NCI-H2227 (cell line): ENCODE results near the gene PHACTR1.

Experiments
- DNase-seq: peaks from one replicate; lab custom pipeline; 2025; ENCODE audit not compliant: unreplicated experiment; lab: John Stamatoyannopoulos, UW

The PHACTR1 gene

DNA sequence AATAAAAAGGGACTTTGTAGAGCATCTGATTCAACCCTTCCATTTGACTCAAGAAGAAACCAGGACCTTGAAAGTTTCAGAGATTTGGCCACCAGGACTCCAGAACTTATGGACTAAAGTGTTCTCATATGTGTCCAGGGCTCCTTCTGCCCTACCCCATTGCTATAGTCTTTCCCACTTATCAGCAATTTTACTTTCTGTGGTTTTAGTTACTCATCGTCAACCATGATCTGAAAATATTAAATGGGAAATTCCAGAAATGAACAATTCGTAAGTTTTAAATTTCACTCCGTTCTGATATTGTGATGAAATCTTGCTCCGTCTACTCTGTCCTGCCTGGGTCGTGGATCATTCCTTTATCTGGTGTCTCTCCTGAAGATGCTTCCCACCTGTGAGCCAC, 259.8 kb downstream of the PHACTR1 start:
- DNase-seq: no peak

GRCh38 chr6:12977206-12977605, 260.6 kb downstream of the PHACTR1 start:
- DNase-seq: no peak

DNA sequence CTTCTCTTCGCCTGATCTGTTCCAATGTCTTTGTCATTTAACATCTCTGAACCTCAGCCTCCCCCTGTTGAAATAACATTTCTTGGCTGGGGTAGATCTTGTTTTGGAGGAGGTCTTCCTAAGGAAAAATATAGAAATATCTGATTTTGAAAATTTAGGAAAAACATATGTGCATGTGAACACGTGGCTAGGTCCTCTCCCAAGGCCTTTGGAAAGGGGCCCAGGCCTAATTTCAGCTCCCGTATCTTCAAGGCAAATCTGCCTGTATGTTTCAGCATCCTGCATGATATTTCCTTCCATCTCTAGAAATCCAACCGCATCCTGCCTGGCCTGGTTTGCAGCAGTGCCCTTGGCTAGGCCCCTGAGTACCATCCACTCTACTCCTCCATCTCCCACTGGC, 261.2 kb downstream of the PHACTR1 start:
- DNase-seq: no peak

GRCh38 chr6:12980741-12981140, 264.2 kb downstream of the PHACTR1 start:
- DNase-seq: no peak

GRCh38 chr6:12984776-12985175, 268.2 kb downstream of the PHACTR1 start:
- no peak for DNase-seq

GRCh38 chr6:12987783-12988182, 271.2 kb downstream of the PHACTR1 start:
- DNase-seq: no peak

- no peak for DNase-seq
Measured at GRCh38 chr6:12990162-12990561, 273.6 kb downstream of the PHACTR1 start.

- DNase-seq: no peak
Measured at GRCh38 chr6:12991435-12991834, 274.9 kb downstream of the PHACTR1 start.

DNA sequence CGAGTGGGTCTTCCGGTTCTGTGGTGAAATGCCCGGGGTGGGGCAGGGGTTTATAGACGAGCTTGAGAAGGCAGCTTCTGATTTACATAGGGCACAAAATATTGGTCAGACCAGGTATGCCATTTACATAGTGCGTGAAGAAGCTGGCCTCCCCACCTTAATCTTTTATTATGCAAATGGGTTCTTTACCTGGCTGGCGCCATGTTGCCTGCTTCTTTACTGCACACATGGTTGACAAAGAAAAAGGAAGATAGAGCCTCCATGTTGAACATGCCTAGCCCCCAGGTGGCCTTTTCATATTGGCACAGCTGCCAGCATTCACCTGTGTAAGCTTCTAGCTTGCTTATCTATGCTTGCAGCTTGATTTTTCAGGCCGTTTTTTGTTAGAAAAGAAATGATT, 276.2 kb downstream of the PHACTR1 start:
- DNase-seq: no peak

DNA sequence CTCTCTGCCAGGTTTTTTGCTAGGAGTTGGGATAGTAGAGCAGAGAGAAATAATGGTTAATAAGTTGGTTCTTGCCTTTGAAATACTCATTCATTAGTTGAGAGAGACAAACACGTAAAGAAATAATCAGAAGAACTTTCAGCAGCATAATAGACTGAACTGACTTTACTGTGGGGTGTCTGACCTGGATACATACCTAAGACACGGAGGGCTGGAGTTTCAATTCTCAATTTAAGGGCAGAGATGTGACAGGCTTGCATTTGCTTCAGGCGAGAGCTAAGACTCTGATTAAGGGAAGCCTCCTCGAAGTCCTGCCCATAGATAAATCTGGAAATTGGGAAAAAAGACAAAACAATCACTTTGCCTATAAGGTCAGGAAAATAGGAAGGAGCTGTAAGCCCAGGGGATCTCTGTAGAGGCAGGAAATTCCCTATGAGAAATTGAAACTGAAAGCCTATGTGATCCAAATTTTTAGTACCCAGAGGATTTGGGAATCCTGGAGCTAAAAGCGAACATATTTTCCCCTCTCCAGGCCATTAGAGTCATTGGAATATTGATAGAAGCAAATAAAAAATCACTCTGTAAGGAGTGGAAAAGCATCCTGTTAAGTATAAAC, 276.8 kb downstream of the PHACTR1 start:
- DNase-seq: no peak

GRCh38 chr6:12995419-12995818, 278.9 kb downstream of the PHACTR1 start:
- no peak for DNase-seq

DNA sequence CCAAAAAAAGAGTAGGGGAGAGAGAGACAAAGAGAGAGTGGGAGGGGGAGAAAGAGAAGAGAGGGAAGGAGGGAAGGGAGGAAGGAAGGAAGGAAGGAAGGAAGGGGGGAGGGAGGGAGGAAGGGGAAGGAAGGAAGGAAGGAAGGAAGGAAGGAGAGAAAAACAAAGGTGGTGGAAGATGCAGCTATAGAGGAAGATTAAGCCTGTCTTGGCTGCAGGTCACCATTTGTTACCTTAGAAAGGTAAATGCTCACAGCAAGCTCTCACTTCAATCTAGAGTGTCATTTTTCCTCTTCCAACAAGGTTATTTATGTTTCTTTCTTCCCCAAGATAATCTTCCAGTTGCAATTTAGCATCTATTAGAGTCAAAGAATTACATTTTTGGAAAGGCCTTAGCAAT, 284.0 kb downstream of the PHACTR1 start:
- DNase-seq: no peak

- no peak for DNase-seq
Measured at GRCh38 chr6:13001927-13002326, 285.4 kb downstream of the PHACTR1 start.

DNA sequence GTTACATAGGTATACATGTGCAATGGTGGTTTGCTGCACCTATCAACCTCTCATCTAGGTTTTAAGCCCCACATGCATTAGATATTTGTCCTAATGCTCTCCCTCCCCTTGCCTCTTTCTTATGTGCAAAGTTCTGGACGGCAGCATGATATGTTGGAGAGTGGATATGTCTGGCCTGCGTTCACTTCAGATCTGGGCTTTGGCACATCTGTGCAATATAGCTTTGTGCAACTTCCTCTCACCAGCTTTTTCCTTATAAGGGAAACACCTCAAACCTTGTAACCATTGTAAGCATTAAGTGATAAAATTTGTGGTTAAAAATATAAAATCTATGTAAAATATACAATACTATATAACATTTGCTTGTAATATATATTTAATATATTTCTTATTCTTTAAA, 288.0 kb downstream of the PHACTR1 start:
- DNase-seq: no peak

DNA sequence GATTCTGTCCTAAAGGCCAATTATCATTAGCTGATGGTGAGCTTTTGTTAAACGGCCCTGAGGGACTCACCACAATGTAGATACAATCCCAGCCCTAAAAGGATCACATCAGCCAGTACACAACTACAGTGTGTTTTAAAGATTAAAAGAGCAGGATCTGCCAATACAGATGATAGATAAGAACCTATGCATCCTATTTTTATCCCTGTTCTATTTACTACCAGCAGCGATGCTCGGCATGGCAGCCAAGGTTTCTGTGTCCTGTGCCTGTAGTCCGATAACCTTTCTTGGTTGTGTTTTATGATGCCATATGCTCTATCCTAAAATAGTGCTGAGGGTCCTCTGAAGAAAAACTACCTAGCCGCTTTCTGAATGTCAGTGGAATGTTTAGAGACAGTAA, 289.4 kb downstream of the PHACTR1 start:
- DNase-seq: no peak

DNA sequence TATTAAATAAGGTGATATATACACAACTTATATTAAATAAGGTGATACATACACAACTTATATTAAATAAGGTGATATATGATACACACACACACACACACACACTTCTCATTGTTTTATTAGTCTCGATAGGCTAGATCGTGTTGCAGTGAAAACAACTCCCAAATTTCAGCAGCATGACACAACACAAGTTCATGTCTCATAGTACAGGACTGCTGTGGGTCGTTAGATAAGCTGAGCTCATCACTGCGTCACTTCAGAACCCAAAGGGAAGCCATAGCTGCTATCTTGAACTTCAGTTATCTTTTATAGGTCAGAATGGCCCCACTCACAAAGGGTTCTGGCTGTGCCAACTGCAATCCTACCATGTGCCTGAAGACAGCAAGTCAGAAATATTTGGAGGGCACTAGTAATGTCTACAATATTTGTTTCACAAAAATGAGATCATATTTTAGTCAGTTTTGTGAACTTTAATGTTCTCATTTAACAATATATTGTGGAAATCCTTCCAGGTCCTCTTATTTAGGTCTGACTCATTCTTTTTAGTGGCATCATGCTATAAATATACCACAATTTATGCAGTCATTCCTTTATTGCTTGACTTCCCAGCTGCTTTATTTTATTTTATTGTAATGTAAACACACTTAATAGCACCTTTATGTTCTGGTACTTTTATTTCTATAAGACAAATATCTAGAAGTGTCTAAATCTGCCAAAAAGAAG, 290.2 kb downstream of the PHACTR1 start:
- no peak for DNase-seq

GRCh38 chr6:13007744-13008143, 291.2 kb downstream of the PHACTR1 start:
- no peak for DNase-seq

DNA sequence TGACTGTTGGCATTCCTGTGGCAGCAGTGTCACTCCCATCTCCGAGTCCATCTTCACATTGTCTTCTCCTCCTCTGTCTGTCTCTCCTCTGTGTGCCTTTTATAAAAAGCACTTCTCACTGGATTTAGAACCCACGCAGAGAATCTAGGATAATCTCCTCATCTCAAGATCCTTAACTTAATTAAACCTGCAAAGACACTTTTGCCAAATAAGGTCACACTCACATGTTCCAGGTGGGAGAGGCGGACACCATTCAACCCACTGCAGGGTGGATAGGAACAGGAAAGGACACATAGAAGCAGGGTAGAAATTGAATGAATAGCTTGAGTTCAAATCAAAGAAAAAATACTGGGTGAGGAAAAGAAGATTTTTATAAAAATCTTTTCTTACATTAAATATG, 292.5 kb downstream of the PHACTR1 start:
- no peak for DNase-seq

DNA sequence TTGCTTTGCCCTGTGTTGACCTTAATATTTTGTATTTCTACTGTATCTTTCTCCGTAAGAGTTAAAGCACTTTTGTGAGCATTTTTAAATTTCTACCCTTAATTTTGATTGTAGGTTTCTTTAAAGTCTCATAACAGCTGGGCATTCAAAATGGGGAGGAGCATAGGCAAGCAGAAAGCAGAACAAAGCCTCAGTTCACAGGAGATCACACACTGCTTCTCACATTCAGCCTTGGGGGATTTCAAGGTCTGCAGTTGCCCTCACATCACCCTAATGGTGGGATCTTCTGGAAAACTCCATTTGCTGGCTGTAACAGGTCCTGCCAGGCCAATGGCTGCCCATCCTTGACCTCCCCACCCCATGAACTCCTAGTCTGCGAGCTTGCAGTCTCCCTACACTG, 292.9 kb downstream of the PHACTR1 start:
- no peak for DNase-seq

- peak; percentile 69 for DNase-seq
Measured at GRCh38 chr6:13011612-13012146, 295.1 kb downstream of the PHACTR1 start.

DNA sequence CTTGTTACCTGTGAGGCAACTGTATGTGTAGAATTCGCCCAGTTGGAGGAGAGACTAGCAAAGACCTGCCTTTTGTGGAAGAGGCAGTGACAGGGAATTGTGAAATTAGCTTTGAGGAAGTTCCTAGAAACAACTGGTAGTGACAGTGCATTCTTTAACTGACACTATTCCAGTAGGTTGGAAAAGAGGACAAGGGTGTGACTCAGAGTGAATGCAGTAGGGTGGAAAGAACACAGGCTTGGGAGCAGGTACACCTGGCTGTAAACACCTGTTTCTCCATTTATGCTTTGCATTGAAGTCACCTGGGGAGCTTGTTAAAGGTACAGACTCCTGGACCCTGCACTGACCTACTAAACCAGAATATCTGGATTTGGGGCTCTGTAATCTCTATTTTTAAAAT, 295.7 kb downstream of the PHACTR1 start:
- no peak for DNase-seq

DNA sequence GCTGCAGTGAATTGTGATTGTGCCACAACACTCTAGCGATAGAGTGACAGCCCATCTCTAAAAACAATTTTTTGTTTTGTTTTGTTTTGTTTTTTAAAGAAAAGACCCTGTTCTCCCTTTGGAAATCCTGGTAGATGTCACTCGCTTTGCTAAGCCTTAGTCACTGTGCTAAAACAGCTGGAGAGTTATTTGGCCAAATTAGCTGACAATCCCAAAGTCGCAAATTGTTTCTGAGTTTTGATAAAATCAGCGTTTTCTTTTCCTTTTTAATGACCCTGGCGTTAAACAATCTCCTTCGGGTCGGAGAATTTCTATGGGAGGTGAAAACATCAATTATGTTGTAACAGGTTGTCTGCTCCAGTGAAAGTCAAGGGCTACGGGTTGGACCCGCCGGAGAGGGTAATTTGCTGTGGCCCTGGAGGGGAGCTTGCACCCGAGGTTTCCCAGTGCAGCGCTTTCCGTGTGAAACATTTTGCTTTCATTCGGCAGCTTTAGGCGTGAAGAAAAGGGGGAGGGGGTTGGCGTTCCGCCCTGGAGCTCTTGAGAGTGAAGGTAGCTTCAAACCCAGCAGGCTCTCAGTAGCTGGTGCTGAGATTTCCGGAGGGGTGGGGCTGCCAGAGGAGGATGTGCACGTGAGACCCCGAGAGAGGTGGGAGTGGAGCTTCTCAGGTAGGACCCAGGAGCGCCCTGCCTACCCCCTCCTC, 296.6 kb downstream of the PHACTR1 start:
- peak; percentile 37 for DNase-seq
